SK-N-SH treated with all-trans-retinoic acid at 6 μM for 48 hours (cell line): Measurements from ENCODE around the gene FBXO17.

Experiments
- ATAC-seq: fragments of 200-7000 bp; cut with Tn5 transposase; 3 replicates; pipeline ENCODE4 v1.9.1; 2020; ENCODE audit warnings: mild to moderate bottlenecking, moderate library complexity
- ARNTL ChIP-seq: fragments of 450-650 bp; formaldehyde crosslinking; IDR thresholded peaks from 2 replicates; pipeline ENCODE4 v1.5.0; 2020; ENCODE audit warnings: low read depth, mild to moderate bottlenecking, moderate library complexity, borderline replicate concordance
- CREB5 ChIP-seq: fragments of 250-450 bp; sonication (Bioruptor Pico); IDR thresholded peaks from 2 replicates; pipeline ENCODE4 v1.5.1; 2020; ENCODE audit warnings: low read depth, mild to moderate bottlenecking, moderate library complexity
- CSDC2 ChIP-seq: fragments of 250-450 bp; sonication (Bioruptor Pico); IDR thresholded peaks from 2 replicates; pipeline ENCODE4 v1.5.0; 2020; ENCODE audit warnings: mild to moderate bottlenecking, moderate library complexity
- CSRNP3 ChIP-seq: fragments of 250-450 bp; sonication (Bioruptor Pico); IDR thresholded peaks from 2 replicates; pipeline ENCODE4 v1.5.1; 2021; ENCODE audit warnings: mild to moderate bottlenecking, moderate library complexity
- ESRRG ChIP-seq: fragments of 250-450 bp; sonication (Bioruptor Pico); IDR thresholded peaks from 2 replicates; pipeline ENCODE4 v1.6.1; 2021; ENCODE audit warnings: mild to moderate bottlenecking
- GLIS3 ChIP-seq: fragments of 250-450 bp; sonication (Bioruptor Pico); IDR thresholded peaks from 2 replicates; pipeline ENCODE4 v1.5.0; 2020; ENCODE audit warnings: mild to moderate bottlenecking, moderate library complexity
- ISL1 ChIP-seq: fragments of 250-450 bp; sonication (Bioruptor Pico); IDR thresholded peaks from 2 replicates; pipeline ENCODE4 v2.1.2; 2022; ENCODE audit warnings: mild to moderate bottlenecking, moderate library complexity
- OSR1 ChIP-seq: fragments of 250-450 bp; sonication (Bioruptor Pico); IDR thresholded peaks from 2 replicates; pipeline ENCODE4 v1.8.0; 2022; ENCODE audit warnings: moderate library complexity, mild to moderate bottlenecking, inconsistent platforms
- PATZ1 ChIP-seq: fragments of 250-450 bp; sonication (Bioruptor Pico); IDR thresholded peaks from 2 replicates; pipeline ENCODE4 v1.8.0; 2020; ENCODE audit warnings: mild to moderate bottlenecking, moderate library complexity, borderline replicate concordance
- POU6F1 ChIP-seq: fragments of 250-450 bp; sonication (Bioruptor Pico); IDR thresholded peaks from 2 replicates; pipeline ENCODE4 v1.8.0; 2021; ENCODE audit warnings: low read depth, mild to moderate bottlenecking, moderate library complexity, borderline replicate concordance
- PPARA ChIP-seq: fragments of 250-450 bp; sonication (Bioruptor Pico); IDR thresholded peaks from 2 replicates; pipeline ENCODE4 v1.5.0; 2020; ENCODE audit warnings: mild to moderate bottlenecking, borderline replicate concordance
- RARB ChIP-seq: fragments of 250-450 bp; sonication (Bioruptor Pico); IDR thresholded peaks from 2 replicates; pipeline ENCODE4 v1.8.0; 2021; ENCODE audit warnings: mild to moderate bottlenecking, moderate library complexity
- TCF4 ChIP-seq: fragments of 250-450 bp; sonication (Bioruptor Pico); IDR thresholded peaks from 2 replicates; pipeline ENCODE4 v1.8.0; 2021; ENCODE audit warnings: mild to moderate bottlenecking, moderate library complexity, borderline replicate concordance
- TOX ChIP-seq: fragments of 250-450 bp; sonication (Bioruptor Pico); IDR thresholded peaks from 2 replicates; pipeline ENCODE4 v1.8.0; 2021; ENCODE audit warnings: mild to moderate bottlenecking, moderate library complexity, borderline replicate concordance
- TSHZ2 ChIP-seq: fragments of 250-450 bp; sonication (Bioruptor Pico); IDR thresholded peaks from 2 replicates; pipeline ENCODE4 v1.5.0; 2020; ENCODE audit warnings: mild to moderate bottlenecking, moderate library complexity
- ZC3H10 ChIP-seq: fragments of 250-450 bp; sonication (Bioruptor Pico); IDR thresholded peaks from 2 replicates; pipeline ENCODE4 v1.5.1; 2021; ENCODE audit warnings: mild to moderate bottlenecking, moderate library complexity
- ZFP3 ChIP-seq: fragments of 250-450 bp; sonication (Bioruptor Pico); IDR thresholded peaks from 2 replicates; pipeline ENCODE4 v1.5.0; 2020; ENCODE audit warnings: mild to moderate bottlenecking, moderate library complexity
- ZFP30 ChIP-seq: fragments of 450-650 bp; formaldehyde crosslinking; IDR thresholded peaks from 2 replicates; pipeline ENCODE4 v1.5.0; 2022; ENCODE audit warnings: mild to moderate bottlenecking, moderate library complexity
- ZNF565 ChIP-seq: fragments of 450-650 bp; formaldehyde crosslinking; conservative IDR thresholded peaks from 2 replicates; pipeline ENCODE4 v1.5.0; 2020; ENCODE audit warnings: low read depth, mild to moderate bottlenecking, moderate library complexity
- ZNF70 ChIP-seq: fragments of 450-650 bp; formaldehyde crosslinking; IDR thresholded peaks from 2 replicates; pipeline ENCODE4 v1.5.0; 2020; ENCODE audit warnings: mild to moderate bottlenecking, moderate library complexity
- ZNF8 ChIP-seq: fragments of 450-650 bp; formaldehyde crosslinking; IDR thresholded peaks from 2 replicates; pipeline ENCODE4 v1.5.0; 2020; ENCODE audit warnings: mild to moderate bottlenecking, moderate library complexity

The FBXO17 gene

GRCh38 chr19:38975214-38975860, at the start of gene FBXO17:
Gene FBXO17, minus strand, starts transcription at chr19:38975742. Its CDS starts 25,423 bp downstream, at chr19:38950319.
- TF ChIP-seq TCF4 (CRISPR knock-in tag) = no peak
- TF ChIP-seq CSRNP3 (CRISPR knock-in tag) = no peak
- TF ChIP-seq ZFP3 (CRISPR knock-in tag) = 0 out of 2 replicates have a peak, but pooled peaks have one; percentile 20
- TF ChIP-seq CSDC2 = no peak
- peak; percentile 88 for ATAC-seq

- ATAC-seq = no peak
- no peak for TF ChIP-seq RARB (CRISPR knock-in tag)
- no peak for TF ChIP-seq ZFP30 (CRISPR knock-in tag)
- no peak for TF ChIP-seq CREB5 (CRISPR knock-in tag)
- TF ChIP-seq PPARA (CRISPR knock-in tag) = no peak
- TF ChIP-seq ARNTL = no peak
- no peak for TF ChIP-seq TSHZ2 (CRISPR knock-in tag)
- no peak for TF ChIP-seq OSR1 (CRISPR knock-in tag)
- no peak for TF ChIP-seq ZNF70
- TF ChIP-seq CSRNP3 (CRISPR knock-in tag) = no peak
- TF ChIP-seq GLIS3 = no peak
- no peak for TF ChIP-seq ESRRG (CRISPR knock-in tag)
- TF ChIP-seq ZC3H10 (CRISPR knock-in tag) = no peak
- TF ChIP-seq PATZ1 (CRISPR knock-in tag) = no peak
- no peak for TF ChIP-seq ISL1 (CRISPR knock-in tag)
- no peak for TF ChIP-seq ZNF565
- TF ChIP-seq ZFP3 (CRISPR knock-in tag) = no peak
- TF ChIP-seq TOX (CRISPR knock-in tag) = no peak
- TF ChIP-seq ZNF8 (CRISPR knock-in tag) = no peak
- no peak for TF ChIP-seq POU6F1 (CRISPR knock-in tag)
Observed at GRCh38 chr19:39024875-39025641, 49.5 kb upstream of the FBXO17 start.
